HG02571 (cell line): ENCODE measurements around the gene SRSF9.
"Not testable (repeated sequence)": the region's sequence is repeated elsewhere in the genome, so short reads cannot be mapped to it uniquely, and the experiment has no call there.

Experiments used
- ATAC-seq: cut with Tn5 transposase; IDR thresholded peaks from one replicate; pipeline ENCODE4 v1.9.1; 2021; ENCODE audit warnings: mild to moderate bottlenecking, moderate library complexity; ENCODE audit not compliant: unreplicated experiment

SRSF9 gene

GRCh38 chr12:120453060-120453750, 16.3 kb downstream of the SRSF9 start:
- ATAC-seq = no peak

- not testable (repeated sequence) for ATAC-seq
These were observed 17.0 kb downstream of the SRSF9 start for GRCh38 chr12:120452524-120452923.

GRCh38 chr12:120447992-120448391, 21.6 kb downstream of the SRSF9 start:
- no peak for ATAC-seq

- not testable (repeated sequence) for ATAC-seq
These were observed 22.7 kb downstream of the SRSF9 start for GRCh38 chr12:120446844-120447178.

- peak; percentile 84 for ATAC-seq
These were observed 23.4 kb downstream of the SRSF9 start, which contains the start of the genes GATC and TRIAP1 for GRCh38 chr12:120445911-120446843. Gene GATC, plus strand, starts transcription at chr12:120446444. Its CDS starts 37 bp downstream, at chr12:120446481. Gene TRIAP1, minus strand, starts transcription at chr12:120446384. Its CDS starts 12 bp downstream, at chr12:120446372.

- ATAC-seq = no peak
These were observed 24.9 kb downstream of the SRSF9 start for GRCh38 chr12:120444676-120445075.

- no peak for ATAC-seq
These were observed 29.8 kb downstream of the SRSF9 start for GRCh38 chr12:120439646-120440247.

- no peak for ATAC-seq
These were observed 30.9 kb downstream of the SRSF9 start for GRCh38 chr12:120438495-120439198.

GRCh38 chr12:120437735-120438494, 31.6 kb downstream of the SRSF9 start, which contains the start of gene COX6A1:
Gene COX6A1, plus strand, starts transcription at chr12:120438113. Its CDS starts 14 bp downstream, at chr12:120438127.
- peak; percentile 94 for ATAC-seq

GRCh38 chr12:120432772-120433525, 36.6 kb downstream of the SRSF9 start:
- no peak for ATAC-seq

- no peak for ATAC-seq
These were observed 40.2 kb downstream of the SRSF9 start for GRCh38 chr12:120429368-120429767.

GRCh38 chr12:120428597-120429229, 40.8 kb downstream of the SRSF9 start:
- no peak for ATAC-seq

- no peak for ATAC-seq
These were observed 43.8 kb downstream of the SRSF9 start for GRCh38 chr12:120425797-120426196.

GRCh38 chr12:120422892-120423456, 46.6 kb downstream of the SRSF9 start:
- no peak for ATAC-seq

GRCh38 chr12:120421701-120422100, 47.8 kb downstream of the SRSF9 start:
- ATAC-seq = no peak

- ATAC-seq = no peak
These were observed 51.5 kb downstream of the SRSF9 start for GRCh38 chr12:120417917-120418580.

- ATAC-seq = no peak
These were observed 52.9 kb downstream of the SRSF9 start for GRCh38 chr12:120416490-120417216.
